IMR-90 (cell line): ENCODE results near the gene ICAM4. TPM values are rescaled to one million over a fixed set of nuclear protein-coding genes. Genes with fewer than 3 reads are reported as not detected.

Source experiments
- ATAC-seq: fragments of 200-7000 bp; cut with Tn5 transposase; 2 replicates; pipeline ENCODE4 v1.9.1; 2020; ENCODE audit warnings: low read depth, mild to moderate bottlenecking, moderate library complexity
- BruUV-seq: library from RNA; stranded (reverse); fragments of 400-500 nt; replicated peaks from 2 replicates; lab custom pipeline; 2021; lab: Mats Ljungman, UMichigan
- CTCF ChIA-PET: fragments of 300-600 bp; formaldehyde crosslinking; extraction: SDS; loops from one replicate; lab custom pipeline; 2021; ENCODE audit warnings: antibody characterized with exemption; lab: Yijun Ruan, JAX
- POLR2A ChIA-PET: fragments of 300-600 bp; sonication (Branson Sonifier 250); formaldehyde crosslinking; loops from one replicate; lab custom pipeline; 2022; ENCODE audit warnings: antibody characterized with exemption; ENCODE audit not compliant: unreplicated experiment; lab: Charles Lee
- DNase-seq: peaks from one replicate; pipeline ENCODE4 v3.0.0; 2013
- H2AFZ ChIP-seq: replicated peaks from 2 replicates; pipeline ENCODE3; 2013; ENCODE audit warnings: low read length, mild to moderate bottlenecking; ENCODE audit not compliant: poor library complexity
- H2AK5ac ChIP-seq: 2 replicates; pipeline ENCODE4 v1.6.1; 2013; ENCODE audit warnings: low read depth, low read length, inconsistent platforms
- H2AK9ac ChIP-seq: replicated peaks from 2 replicates; pipeline ENCODE3; 2013; ENCODE audit warnings: mild to moderate bottlenecking, low read depth, low read length, moderate library complexity; ENCODE audit not compliant: poor library complexity
- H2BK120ac ChIP-seq: 2 replicates; pipeline ENCODE4 v1.6.1; 2013; ENCODE audit warnings: low read depth, low read length, inconsistent platforms
- H2BK15ac ChIP-seq: 3 replicates; pipeline ENCODE4 v1.6.1; 2013; ENCODE audit warnings: low read depth, low read length, inconsistent platforms
- H2BK20ac ChIP-seq: 2 replicates; pipeline ENCODE4 v1.6.1; 2013; ENCODE audit warnings: low read depth, mild to moderate bottlenecking, inconsistent platforms, low read length, moderate library complexity
- H2BK5ac ChIP-seq: 2 replicates; pipeline ENCODE4 v1.6.1; 2013; ENCODE audit warnings: mild to moderate bottlenecking, low read depth, low read length, inconsistent platforms; ENCODE audit not compliant: poor library complexity, severe bottlenecking
- H3K14ac ChIP-seq: replicated peaks from 2 replicates; pipeline ENCODE4 v1.6.1; 2013; ENCODE audit warnings: low read depth, low read length, inconsistent platforms
- H3K18ac ChIP-seq: 2 replicates; pipeline ENCODE4 v1.6.1; 2013; ENCODE audit warnings: low read depth, low read length, control low read depth
- H3K23ac ChIP-seq: 2 replicates; pipeline ENCODE4 v1.6.1; 2013; ENCODE audit warnings: low read depth, low read length, inconsistent platforms
- H3K27ac ChIP-seq: 2 replicates; pipeline ENCODE4 v1.5.1; 2013; ENCODE audit warnings: mild to moderate bottlenecking, control low read depth, low read length; ENCODE audit not compliant: insufficient read depth
- H3K27me3 ChIP-seq: 2 replicates; pipeline ENCODE4 v1.6.1; 2013; ENCODE audit warnings: low read length; ENCODE audit not compliant: control insufficient read depth, insufficient read depth
- H3K36me3 ChIP-seq: 2 replicates; pipeline ENCODE4 v1.6.1; 2013; ENCODE audit warnings: low read length, mixed read lengths; ENCODE audit not compliant: control insufficient read depth, insufficient read depth
- H3K4ac ChIP-seq: 2 replicates; pipeline ENCODE4 v1.6.1; 2013; ENCODE audit warnings: low read depth, low read length, inconsistent platforms
- H3K4me1 ChIP-seq: 2 replicates; pipeline ENCODE4 v1.6.1; 2013; ENCODE audit warnings: low read length, mixed read lengths; ENCODE audit not compliant: control insufficient read depth, insufficient read depth
- H3K4me2 ChIP-seq: 2 replicates; pipeline ENCODE4 v1.6.1; 2013; ENCODE audit warnings: low read depth, mild to moderate bottlenecking, control low read depth, low read length, moderate library complexity
- H3K4me3 ChIP-seq: 2 replicates; pipeline ENCODE4 v1.5.1; 2013; ENCODE audit warnings: low read depth, mild to moderate bottlenecking, control low read depth, low read length, moderate library complexity; ENCODE audit not compliant: insufficient read depth
- H3K56ac ChIP-seq: 2 replicates; pipeline ENCODE4 v1.6.1; 2013; ENCODE audit warnings: low read length, inconsistent platforms; ENCODE audit not compliant: insufficient read depth; ENCODE audit errors: extremely low read depth
- H3K79me1 ChIP-seq, 2 experiments: 2 replicates each; pipeline ENCODE4 v1.6.1; 2013; ENCODE audit warnings: low read length in 2 of 2, inconsistent platforms in 1 of 2, low read depth in 1 of 2
- H3K9ac ChIP-seq: 2 replicates; pipeline ENCODE4 v1.6.1; 2013; ENCODE audit warnings: low read depth, low read length, control low read depth
- H3K9me1 ChIP-seq: 2 replicates; pipeline ENCODE4 v1.6.1; 2013; ENCODE audit warnings: low read length, inconsistent platforms; ENCODE audit not compliant: insufficient read depth
- H3K9me3 ChIP-seq: 2 replicates; pipeline ENCODE4 v1.6.1; 2013; ENCODE audit warnings: low read length; ENCODE audit not compliant: control insufficient read depth, insufficient read depth
- H4K20me1 ChIP-seq: 2 replicates; pipeline ENCODE4 v1.6.1; 2013; ENCODE audit warnings: low read length, inconsistent platforms; ENCODE audit not compliant: insufficient read depth
- H4K5ac ChIP-seq: 2 replicates; pipeline ENCODE4 v1.6.1; 2013; ENCODE audit warnings: mild to moderate bottlenecking, low read depth, low read length, control low read depth
- H4K8ac ChIP-seq, 2 experiments: 2 replicates each; pipeline ENCODE4 v1.6.1; 2013; ENCODE audit warnings: low read depth in 2 of 2, low read length in 2 of 2, control low read depth in 1 of 2, inconsistent platforms in 1 of 2
- H4K91ac ChIP-seq: 2 replicates; pipeline ENCODE4 v1.6.1; 2013; ENCODE audit warnings: low read depth, low read length, inconsistent platforms; ENCODE audit not compliant: insufficient read depth
- CTCF ChIP-seq: conservative IDR thresholded peaks from 2 replicates; pipeline ENCODE4 v1.5.1; 2012; ENCODE audit warnings: mild to moderate bottlenecking, low read depth, low read length, improper control_type of control experiment
- MAFK ChIP-seq: IDR thresholded peaks from 2 replicates; pipeline ENCODE4 v1.6.1; 2012; ENCODE audit warnings: low read depth, low read length, improper control_type of control experiment
- MAZ ChIP-seq: IDR thresholded peaks from 2 replicates; pipeline ENCODE4 v1.6.1; 2012; ENCODE audit warnings: low read depth, mild to moderate bottlenecking, low read length, improper control_type of control experiment, moderate library complexity, borderline replicate concordance
- RAD21 ChIP-seq: IDR thresholded peaks from 2 replicates; pipeline ENCODE4 v1.6.1; 2012; ENCODE audit warnings: low read length, improper control_type of control experiment
- RFX5 ChIP-seq: IDR thresholded peaks from 2 replicates; pipeline ENCODE4 v1.8.0; 2012; ENCODE audit warnings: low read depth, mild to moderate bottlenecking, low read length, moderate library complexity
- SMC3 ChIP-seq: fragments of 150-350 bp; IDR thresholded peaks from 2 replicates; pipeline ENCODE4 v1.6.1; 2016; ENCODE audit warnings: low read depth, mild to moderate bottlenecking, antibody characterized with exemption, low read length, moderate library complexity
- WGBS, 2 experiments: methylation state at CpG; one replicate each; pipeline versions ENCODE4 v1.1.5 to v1.1.7; 2013; ENCODE audit warnings: missing lambda C conversion rate in 2 of 2; ENCODE audit not compliant: insufficient read length in 1 of 2; ENCODE audit errors: extremely low coverage in 2 of 2; 5-methylcytosine and 5-hydroxymethylcytosine counted together
- dilution Hi-C: fragments of 300-500 bp; cut with HindIII; formaldehyde crosslinking; loops from one replicate; pipeline ENCODE4 v1.14.3; 2018; ENCODE audit warnings: low sequenced_read_pairs; ENCODE audit not compliant: unreplicated experiment
- in situ Hi-C: fragments of 300-500 bp; cut with MboI; formaldehyde crosslinking; loops from 3 replicates; pipeline ENCODE4 v1.14.3; 2019; ENCODE audit warnings: low sequenced_read_pairs, inconsistent platforms, mixed read lengths
- intact Hi-C: fragments of 100-400 bp; cut with micrococcal nuclease; formaldehyde crosslinking; loops from 2 replicates; pipeline ENCODE4 v1.10.0; 2022
- polyA plus RNA-seq, 3 experiments: library from polyadenylated mRNA; depleted of rRNA; stranded (reverse); fragments of >200 nt; gene quantifications; 2 replicates each; pipeline ENCODE4 v1.2.3, GENCODE V29; 2012; ENCODE audit warnings: low replicate concordance in 1 of 3
- total RNA-seq: library from RNA; depleted of rRNA; stranded (reverse); fragments of >200 nt; gene quantifications from 2 replicates; pipeline ENCODE4 v1.2.3, GENCODE V29; 2012

Gene ICAM4
- total and polyA plus RNA-seq, 2 of the 4 experiments (the other 2 are of a cell fraction): 2.3 to 4.0 TPM

- Histone ChIP-seq H3K79me1 (0 out of 4 replicates have a peak, but pooled peaks cover 0 to 6% of the 10 kb centered on the region in 2 experiments), H2AFZ (peak overlapping the region; percentile 94), H2BK5ac (no peak overlapping the region), H4K20me1 (no peaks in the 10 kb centered on the region), H3K9me1 (no peaks in the 10 kb centered on the region), H3K27me3 (no peaks in the 10 kb centered on the region; the same call in 1 of the 2 replicates), H3K18ac (no peak overlapping the region), H3K4me2 (peak overlapping the region; percentile 60), H3K9ac (no peak overlapping the region), H3K56ac (no peak overlapping the region), H3K23ac (no peak overlapping the region), H2BK20ac (no peak overlapping the region), H2BK15ac (no peak overlapping the region; the same call in 2 of the 3 replicates), H3K4me3 (no peak overlapping the region), H4K8ac (peak overlapping the region; percentile 64 to 81; a peak in 3 of 4 replicates), H3K9me3 (no peaks in the 10 kb centered on the region), H2BK120ac (peak overlapping the region; percentile 64), H2AK5ac (peak overlapping the region; percentile 37; the same call in 1 of the 2 replicates), H3K14ac (no peak overlapping the region), H4K5ac (peak overlapping the region; percentile 49), H2AK9ac (peak overlapping the region; percentile 81), H3K27ac (no peak overlapping the region), H4K91ac (peak overlapping the region; percentile 41), H3K4me1 (peaks cover 3% of the 10 kb centered on the region; the same call in 1 of the 2 replicates), H3K4ac (peak overlapping the region; percentile 60), H3K36me3 (no peaks in the 10 kb centered on the region)
- peak; percentile 65 for DNase-seq
- dilution Hi-C loops: no loop called here
- CTCF ChIA-PET: interaction anchor here (0.6 to 1.8 kb wide), 6 partner anchors 22 to 137 kb away, joined by 3 to 12 read pairs (median 4); no protein-coding TSS in a partner anchor
- WGBS, 2 experiments: 16% methylated on average over 22 of the region's 59 CpGs; no CpG with 5 or more reads in 1 of the 2 experiments
- ATAC-seq: peak; percentile 89
- in situ Hi-C loops: no loop called here
- intact Hi-C loops: loop anchor here (1.0 to 2.0 kb wide), 3 partner anchors 46 to 120 kb away; no protein-coding TSS in a partner anchor
- POLR2A ChIA-PET: no interaction called here
- BruUV-seq: no TSS peak
- TF ChIP-seq SMC3 (peak; percentile 84), RFX5 (no peak), MAZ (no peak; the same call in 1 of the 2 replicates), CTCF (peak; percentile 97), MAFK (no peak), RAD21 (peak; percentile 97)
Observed at GRCh38 chr19:10269333-10270179, 17.2 kb upstream of the ICAM4 start.
